WERI-Rb-1 (cell line): Measurements from ENCODE around the gene GPX7.
A peak's percentile ranks its signal among the peaks of the same experiment; 100 is the strongest.

Experiments used
- DNase-seq: peaks from one replicate; pipeline ENCODE4 v3.0.0-alpha.2; 2020
- H3K27ac ChIP-seq: fragments of 250-450 bp; sonication (Bioruptor Pico); 2 replicates; pipeline ENCODE4 v1.5.1; 2020; ENCODE audit warnings: mild to moderate bottlenecking, moderate library complexity
- H3K27me3 ChIP-seq: fragments of 250-450 bp; sonication (Bioruptor Pico); 2 replicates; pipeline ENCODE4 v1.5.1; 2021; ENCODE audit warnings: mild to moderate bottlenecking, low read depth, moderate library complexity; ENCODE audit not compliant: insufficient read depth, severe bottlenecking
- H3K36me3 ChIP-seq: fragments of 250-450 bp; sonication (Bioruptor Pico); 2 replicates; pipeline ENCODE4 v1.5.1; 2020; ENCODE audit warnings: mild to moderate bottlenecking, moderate library complexity
- H3K4me3 ChIP-seq: 2 replicates; pipeline ENCODE4 v1.5.1; 2011; ENCODE audit warnings: low read depth, mild to moderate bottlenecking, control low read depth, low read length
- H3K9me3 ChIP-seq: fragments of 250-450 bp; sonication (Bioruptor Pico); 2 replicates; pipeline ENCODE4 v1.5.1; 2021; ENCODE audit warnings: mild to moderate bottlenecking, moderate library complexity; ENCODE audit not compliant: severe bottlenecking
- CTCF ChIP-seq: IDR thresholded peaks from 2 replicates; pipeline ENCODE4 v1.5.1; 2011; ENCODE audit warnings: low read depth, mild to moderate bottlenecking, control low read depth, inconsistent platforms, low read length

GPX7 gene

GRCh38 chr1:52601991-52602855, at the start of gene GPX7:
Gene GPX7, plus strand, starts transcription at chr1:52602371. Its CDS starts 39 bp downstream, at chr1:52602410.
- H3K36me3 ChIP-seq, result no peaks in the 10 kb centered on the region
- TF ChIP-seq CTCF, result no peak
- no peak within 1 kb of the TSS for H3K27ac ChIP-seq
- no peak for DNase-seq
- no peaks in the 10 kb centered on the region for H3K9me3 ChIP-seq
- no peaks in the 10 kb centered on the region for H3K27me3 ChIP-seq
- H3K4me3 ChIP-seq, result no peak within 1 kb of the TSS

GRCh38 chr1:52552505-52553361, 49.4 kb upstream of the GPX7 start, which contains the start of gene TUT4:
Gene TUT4, minus strand, starts transcription at chr1:52553092. Its CDS starts 26,812 bp downstream, at chr1:52526280.
- peak within 1 kb of the TSS; percentile 76 for H3K4me3 ChIP-seq
- DNase-seq, result peak; percentile 93
- TF ChIP-seq CTCF, result no peak

GRCh38 chr1:52553362-52554266, 48.6 kb upstream of the GPX7 start:
- peak; percentile 92 for DNase-seq
- Histone ChIP-seq H3K36me3 (peaks cover 4% of the 10 kb centered on the region), H3K27me3 (no peaks in the 10 kb centered on the region), H3K4me3 (peak overlapping the region; percentile 76), H3K9me3 (no peaks in the 10 kb centered on the region), H3K27ac (peak overlapping the region; percentile 97)
- TF ChIP-seq CTCF, result no peak

More at GRCh38 chr1:52552505-52553361, 49.4 kb upstream of the GPX7 start, which contains the start of gene TUT4:
- H3K9me3 ChIP-seq, result no peaks in the 10 kb centered on the region
- H3K27me3 ChIP-seq, result no peaks in the 10 kb centered on the region
- H3K36me3 ChIP-seq, result peaks cover 4% of the 10 kb centered on the region
- H3K27ac ChIP-seq, result peak within 1 kb of the TSS; percentile 97

- Histone ChIP-seq H3K27me3 (no peaks in the 10 kb centered on the region), H3K4me3 (peak overlapping the region; percentile 76), H3K36me3 (peaks cover 4% of the 10 kb centered on the region), H3K9me3 (no peaks in the 10 kb centered on the region), H3K27ac (peak overlapping the region; percentile 97)
- no peak for DNase-seq
- TF ChIP-seq CTCF, result no peak
These were observed 47.9 kb upstream of the GPX7 start for GRCh38 chr1:52554267-52554640.

GRCh38 chr1:52554756-52555155, 47.4 kb upstream of the GPX7 start:
- Histone ChIP-seq H3K4me3 (peak overlapping the region; percentile 76), H3K9me3 (no peaks in the 10 kb centered on the region), H3K36me3 (peaks cover 4% of the 10 kb centered on the region), H3K27ac (peak overlapping the region; percentile 97), H3K27me3 (no peaks in the 10 kb centered on the region)
- no peak for TF ChIP-seq CTCF
- DNase-seq, result no peak
